ENCODE measurements around the gene ST8SIA5. TPM values are rescaled to one million over a fixed set of nuclear protein-coding genes. Genes with fewer than 3 reads are reported as not detected.

The ST8SIA5 gene
- total and polyA plus RNA-seq, 2 experiments from 2014 or later: 3.3 to 4.8 TPM

DNA sequence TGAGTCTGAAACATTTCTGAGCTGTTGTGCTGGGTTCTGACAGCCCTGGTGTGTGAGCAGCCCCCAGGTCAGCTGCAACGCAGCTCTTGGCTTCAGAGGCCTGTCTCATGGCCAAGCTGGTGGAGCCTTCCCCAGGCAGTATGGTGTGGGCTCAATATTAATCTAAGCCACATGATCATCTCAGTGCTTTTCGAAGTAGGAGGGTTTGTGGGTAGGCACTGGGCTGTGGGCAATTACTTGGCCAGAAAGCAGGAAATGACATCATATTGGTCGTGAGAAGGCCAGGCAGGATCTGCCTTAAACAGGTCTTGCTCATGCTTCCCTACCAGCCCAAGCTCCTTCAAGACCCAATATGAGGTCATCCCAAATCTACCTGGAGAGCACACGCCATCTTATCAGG is 126.7 kb downstream of the ST8SIA5 start:
- DNase-seq (ENCODE audit: low spot score): no peak

More for the DNA sequence above, 126.7 kb downstream of the ST8SIA5 start:
- Histone ChIP-seq H3K36me3 (ENCODE audit: insufficient read depth) (no peaks in the 10 kb centered on the region), H3K79me2 (replicated peaks; ENCODE audit: insufficient read depth) (no peaks in the 10 kb centered on the region), H4K20me1 (replicated peaks; ENCODE audit: insufficient read depth) (no peaks in the 10 kb centered on the region), H3K9me2 (ENCODE audit: insufficient read depth) (no peaks in the 10 kb centered on the region; the same call in 1 of the 2 replicates), H3K4me3 (no peak overlapping the region), H3F3A (replicated peaks; ENCODE audit: low read depth) (no peaks in the 10 kb centered on the region), H3K4me2 (no peak overlapping the region), H2AFZ (no peak overlapping the region), H3K4me1 (ENCODE audit: insufficient read depth) (no peaks in the 10 kb centered on the region), H3K27me3 (ENCODE audit: insufficient read depth) (no peaks in the 10 kb centered on the region), H3K27ac (ENCODE audit: low read depth) (no peak overlapping the region)
- ATAC-seq: no peak
- TF ChIP-seq JUNB (IDR thresholded peaks at IDR 0.05; ENCODE audit: unreplicated experiment) (no peak), NANOG (IDR thresholded peaks at IDR 0.05; ENCODE audit: borderline replicate concordance) (no peak), ZNF331 (CRISPR knock-in tag; IDR thresholded peaks at IDR 0.05; ENCODE audit: low read depth) (no peak), CREB1 (CRISPR knock-in tag; IDR thresholded peaks at IDR 0.05; ENCODE audit: low read depth) (no peak), EZH2phosphoT487 (IDR thresholded peaks at IDR 0.05; ENCODE audit: unreplicated experiment) (no peak), ZNF114 (CRISPR knock-in tag; IDR thresholded peaks at IDR 0.05) (no peak), POLR2AphosphoS5 (IDR thresholded peaks at IDR 0.05; ENCODE audit: low read depth) (no peak)
- TF ChIP-seq, protein P1, sequence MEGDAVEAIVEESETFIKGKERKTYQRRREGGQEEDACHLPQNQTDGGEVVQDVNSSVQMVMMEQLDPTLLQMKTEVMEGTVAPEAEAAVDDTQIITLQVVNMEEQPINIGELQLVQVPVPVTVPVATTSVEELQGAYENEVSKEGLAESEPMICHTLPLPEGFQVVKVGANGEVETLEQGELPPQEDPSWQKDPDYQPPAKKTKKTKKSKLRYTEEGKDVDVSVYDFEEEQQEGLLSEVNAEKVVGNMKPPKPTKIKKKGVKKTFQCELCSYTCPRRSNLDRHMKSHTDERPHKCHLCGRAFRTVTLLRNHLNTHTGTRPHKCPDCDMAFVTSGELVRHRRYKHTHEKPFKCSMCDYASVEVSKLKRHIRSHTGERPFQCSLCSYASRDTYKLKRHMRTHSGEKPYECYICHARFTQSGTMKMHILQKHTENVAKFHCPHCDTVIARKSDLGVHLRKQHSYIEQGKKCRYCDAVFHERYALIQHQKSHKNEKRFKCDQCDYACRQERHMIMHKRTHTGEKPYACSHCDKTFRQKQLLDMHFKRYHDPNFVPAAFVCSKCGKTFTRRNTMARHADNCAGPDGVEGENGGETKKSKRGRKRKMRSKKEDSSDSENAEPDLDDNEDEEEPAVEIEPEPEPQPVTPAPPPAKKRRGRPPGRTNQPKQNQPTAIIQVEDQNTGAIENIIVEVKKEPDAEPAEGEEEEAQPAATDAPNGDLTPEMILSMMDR (conservative IDR thresholded peaks at IDR 0.05; ENCODE audit: low read depth in 2 of 2): no peak
- TF ChIP-seq, protein P2, sequence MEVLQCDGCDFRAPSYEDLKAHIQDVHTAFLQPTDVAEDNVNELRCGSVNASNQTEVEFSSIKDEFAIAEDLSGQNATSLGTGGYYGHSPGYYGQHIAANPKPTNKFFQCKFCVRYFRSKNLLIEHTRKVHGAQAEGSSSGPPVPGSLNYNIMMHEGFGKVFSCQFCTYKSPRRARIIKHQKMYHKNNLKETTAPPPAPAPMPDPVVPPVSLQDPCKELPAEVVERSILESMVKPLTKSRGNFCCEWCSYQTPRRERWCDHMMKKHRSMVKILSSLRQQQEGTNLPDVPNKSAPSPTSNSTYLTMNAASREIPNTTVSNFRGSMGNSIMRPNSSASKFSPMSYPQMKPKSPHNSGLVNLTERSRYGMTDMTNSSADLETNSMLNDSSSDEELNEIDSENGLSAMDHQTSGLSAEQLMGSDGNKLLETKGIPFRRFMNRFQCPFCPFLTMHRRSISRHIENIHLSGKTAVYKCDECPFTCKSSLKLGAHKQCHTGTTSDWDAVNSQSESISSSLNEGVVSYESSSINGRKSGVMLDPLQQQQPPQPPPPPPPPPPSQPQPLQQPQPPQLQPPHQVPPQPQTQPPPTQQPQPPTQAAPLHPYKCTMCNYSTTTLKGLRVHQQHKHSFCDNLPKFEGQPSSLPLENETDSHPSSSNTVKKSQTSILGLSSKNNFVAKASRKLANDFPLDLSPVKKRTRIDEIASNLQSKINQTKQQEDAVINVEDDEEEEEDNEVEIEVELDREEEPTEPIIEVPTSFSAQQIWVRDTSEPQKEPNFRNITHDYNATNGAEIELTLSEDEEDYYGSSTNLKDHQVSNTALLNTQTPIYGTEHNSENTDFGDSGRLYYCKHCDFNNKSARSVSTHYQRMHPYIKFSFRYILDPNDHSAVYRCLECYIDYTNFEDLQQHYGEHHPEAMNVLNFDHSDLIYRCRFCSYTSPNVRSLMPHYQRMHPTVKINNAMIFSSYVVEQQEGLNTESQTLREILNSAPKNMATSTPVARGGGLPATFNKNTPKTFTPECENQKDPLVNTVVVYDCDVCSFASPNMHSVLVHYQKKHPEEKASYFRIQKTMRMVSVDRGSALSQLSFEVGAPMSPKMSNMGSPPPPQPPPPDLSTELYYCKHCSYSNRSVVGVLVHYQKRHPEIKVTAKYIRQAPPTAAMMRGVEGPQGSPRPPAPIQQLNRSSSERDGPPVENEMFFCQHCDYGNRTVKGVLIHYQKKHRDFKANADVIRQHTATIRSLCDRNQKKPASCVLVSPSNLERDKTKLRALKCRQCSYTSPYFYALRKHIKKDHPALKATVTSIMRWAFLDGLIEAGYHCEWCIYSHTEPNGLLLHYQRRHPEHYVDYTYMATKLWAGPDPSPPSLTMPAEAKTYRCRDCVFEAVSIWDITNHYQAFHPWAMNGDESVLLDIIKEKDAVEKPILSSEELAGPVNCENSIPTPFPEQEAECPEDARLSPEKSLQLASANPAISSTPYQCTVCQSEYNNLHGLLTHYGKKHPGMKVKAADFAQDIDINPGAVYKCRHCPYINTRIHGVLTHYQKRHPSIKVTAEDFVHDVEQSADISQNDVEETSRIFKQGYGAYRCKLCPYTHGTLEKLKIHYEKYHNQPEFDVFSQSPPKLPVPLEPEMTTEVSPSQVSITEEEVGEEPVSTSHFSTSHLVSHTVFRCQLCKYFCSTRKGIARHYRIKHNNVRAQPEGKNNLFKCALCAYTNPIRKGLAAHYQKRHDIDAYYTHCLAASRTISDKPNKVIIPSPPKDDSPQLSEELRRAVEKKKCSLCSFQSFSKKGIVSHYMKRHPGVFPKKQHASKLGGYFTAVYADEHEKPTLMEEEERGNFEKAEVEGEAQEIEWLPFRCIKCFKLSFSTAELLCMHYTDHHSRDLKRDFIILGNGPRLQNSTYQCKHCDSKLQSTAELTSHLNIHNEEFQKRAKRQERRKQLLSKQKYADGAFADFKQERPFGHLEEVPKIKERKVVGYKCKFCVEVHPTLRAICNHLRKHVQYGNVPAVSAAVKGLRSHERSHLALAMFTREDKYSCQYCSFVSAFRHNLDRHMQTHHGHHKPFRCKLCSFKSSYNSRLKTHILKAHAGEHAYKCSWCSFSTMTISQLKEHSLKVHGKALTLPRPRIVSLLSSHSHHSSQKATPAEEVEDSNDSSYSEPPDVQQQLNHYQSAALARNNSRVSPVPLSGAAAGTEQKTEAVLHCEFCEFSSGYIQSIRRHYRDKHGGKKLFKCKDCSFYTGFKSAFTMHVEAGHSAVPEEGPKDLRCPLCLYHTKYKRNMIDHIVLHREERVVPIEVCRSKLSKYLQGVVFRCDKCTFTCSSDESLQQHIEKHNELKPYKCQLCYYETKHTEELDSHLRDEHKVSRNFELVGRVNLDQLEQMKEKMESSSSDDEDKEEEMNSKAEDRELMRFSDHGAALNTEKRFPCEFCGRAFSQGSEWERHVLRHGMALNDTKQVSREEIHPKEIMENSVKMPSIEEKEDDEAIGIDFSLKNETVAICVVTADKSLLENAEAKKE (CRISPR knock-in tag; IDR thresholded peaks at IDR 0.05): no peak
- TF ChIP-seq, protein P3, sequence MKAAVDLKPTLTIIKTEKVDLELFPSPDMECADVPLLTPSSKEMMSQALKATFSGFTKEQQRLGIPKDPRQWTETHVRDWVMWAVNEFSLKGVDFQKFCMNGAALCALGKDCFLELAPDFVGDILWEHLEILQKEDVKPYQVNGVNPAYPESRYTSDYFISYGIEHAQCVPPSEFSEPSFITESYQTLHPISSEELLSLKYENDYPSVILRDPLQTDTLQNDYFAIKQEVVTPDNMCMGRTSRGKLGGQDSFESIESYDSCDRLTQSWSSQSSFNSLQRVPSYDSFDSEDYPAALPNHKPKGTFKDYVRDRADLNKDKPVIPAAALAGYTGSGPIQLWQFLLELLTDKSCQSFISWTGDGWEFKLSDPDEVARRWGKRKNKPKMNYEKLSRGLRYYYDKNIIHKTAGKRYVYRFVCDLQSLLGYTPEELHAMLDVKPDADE (IDR thresholded peaks at IDR 0.05): no peak
- TF ChIP-seq, protein P4, sequence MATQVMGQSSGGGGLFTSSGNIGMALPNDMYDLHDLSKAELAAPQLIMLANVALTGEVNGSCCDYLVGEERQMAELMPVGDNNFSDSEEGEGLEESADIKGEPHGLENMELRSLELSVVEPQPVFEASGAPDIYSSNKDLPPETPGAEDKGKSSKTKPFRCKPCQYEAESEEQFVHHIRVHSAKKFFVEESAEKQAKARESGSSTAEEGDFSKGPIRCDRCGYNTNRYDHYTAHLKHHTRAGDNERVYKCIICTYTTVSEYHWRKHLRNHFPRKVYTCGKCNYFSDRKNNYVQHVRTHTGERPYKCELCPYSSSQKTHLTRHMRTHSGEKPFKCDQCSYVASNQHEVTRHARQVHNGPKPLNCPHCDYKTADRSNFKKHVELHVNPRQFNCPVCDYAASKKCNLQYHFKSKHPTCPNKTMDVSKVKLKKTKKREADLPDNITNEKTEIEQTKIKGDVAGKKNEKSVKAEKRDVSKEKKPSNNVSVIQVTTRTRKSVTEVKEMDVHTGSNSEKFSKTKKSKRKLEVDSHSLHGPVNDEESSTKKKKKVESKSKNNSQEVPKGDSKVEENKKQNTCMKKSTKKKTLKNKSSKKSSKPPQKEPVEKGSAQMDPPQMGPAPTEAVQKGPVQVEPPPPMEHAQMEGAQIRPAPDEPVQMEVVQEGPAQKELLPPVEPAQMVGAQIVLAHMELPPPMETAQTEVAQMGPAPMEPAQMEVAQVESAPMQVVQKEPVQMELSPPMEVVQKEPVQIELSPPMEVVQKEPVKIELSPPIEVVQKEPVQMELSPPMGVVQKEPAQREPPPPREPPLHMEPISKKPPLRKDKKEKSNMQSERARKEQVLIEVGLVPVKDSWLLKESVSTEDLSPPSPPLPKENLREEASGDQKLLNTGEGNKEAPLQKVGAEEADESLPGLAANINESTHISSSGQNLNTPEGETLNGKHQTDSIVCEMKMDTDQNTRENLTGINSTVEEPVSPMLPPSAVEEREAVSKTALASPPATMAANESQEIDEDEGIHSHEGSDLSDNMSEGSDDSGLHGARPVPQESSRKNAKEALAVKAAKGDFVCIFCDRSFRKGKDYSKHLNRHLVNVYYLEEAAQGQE (IDR thresholded peaks at IDR 0.05; ENCODE audit: unreplicated experiment): no peak
- Mint-ChIP-seq H3K36me3 (ENCODE audit: low read depth) (no peaks in the 10 kb centered on the region), H3K27me3 (ENCODE audit: insufficient read depth, low read depth, poor library complexity) (no peaks in the 10 kb centered on the region), H3K9me3 (no peaks in the 10 kb centered on the region), H3K4me3 (no peak overlapping the region), H3K27ac (no peak overlapping the region), H3K4me1 (no peaks in the 10 kb centered on the region)
